GM12878 (cell line): ENCODE results near the gene TIGD7. TPM values are rescaled to one million over a fixed set of nuclear protein-coding genes. Genes with fewer than 3 reads are reported as not detected.

ENCODE experiments used
- ATAC-seq: fragments of 200-7000 bp; cut with Tn5 transposase; 3 replicates; pipeline ENCODE4 v1.9.1; 2020; ENCODE audit warnings: mild to moderate bottlenecking, moderate library complexity
- BruUV-seq: library from RNA; stranded (reverse); fragments of 400-500 nt; replicated peaks from 2 replicates; lab custom pipeline; 2021; lab: Mats Ljungman, UMichigan
- CTCF ChIA-PET: fragments of 300-600 bp; sonication (Branson Sonifier 250); formaldehyde crosslinking; extraction: SDS; loops from one replicate; lab custom pipeline; 2021; ENCODE audit warnings: inconsistent platforms; lab: Yijun Ruan, JAX
- POLR2A ChIA-PET: fragments of 350-600 bp; formaldehyde crosslinking; extraction: SDS; loops from one replicate; lab custom pipeline; 2021; ENCODE audit warnings: inconsistent platforms; lab: Charles Lee
- RAD21 ChIA-PET: fragments of 300-600 bp; sonication (Branson Sonifier 250); formaldehyde crosslinking; loops from one replicate; lab custom pipeline; 2023; ENCODE audit warnings: antibody characterized with exemption; ENCODE audit not compliant: unreplicated experiment; lab: Charles Lee
- SMC1A ChIA-PET: fragments of 300-600 bp; sonication (Branson Sonifier 250); formaldehyde crosslinking; loops from one replicate; lab custom pipeline; 2023; ENCODE audit not compliant: unreplicated experiment, uncharacterized antibody; lab: Charles Lee
- DNase-seq: peaks from one replicate; pipeline ENCODE4 v3.0.0-alpha.2; 2011; ENCODE audit warnings: low read depth, low spot score
- FAIRE-seq: peaks from 3 replicates; lab custom pipeline; 2011; peaks lifted over from hg19 to GRCh38; lab: Jason Lieb, UNC
- H2AFZ ChIP-seq: 2 replicates; pipeline ENCODE4 v1.6.0; 2011; ENCODE audit warnings: low read depth, low read length, control low read depth; ENCODE audit not compliant: control insufficient read depth
- H3K27ac ChIP-seq: 2 replicates; pipeline ENCODE4 v1.5.1; 2011; ENCODE audit warnings: control low read depth; ENCODE audit not compliant: control insufficient read depth, insufficient read depth
- H3K27me3 ChIP-seq, 2 experiments: replicated peaks in 1 of 2; 2 replicates each; pipeline versions ENCODE4 v1.6.0 to v1.6.1; 2011; ENCODE audit warnings: low read length in 1 of 2; ENCODE audit not compliant: control insufficient read depth in 2 of 2, insufficient read depth in 2 of 2
- H3K36me3 ChIP-seq, 2 experiments: 2 replicates each; pipeline ENCODE4 v1.5.1; 2011; ENCODE audit warnings: low read length in 1 of 2; ENCODE audit not compliant: control insufficient read depth in 2 of 2, insufficient read depth in 2 of 2
- H3K4me1 ChIP-seq: 2 replicates; pipeline ENCODE4 v1.6.1; 2011; ENCODE audit warnings: mild to moderate bottlenecking, low read length, moderate library complexity, mixed read lengths; ENCODE audit not compliant: control insufficient read depth, insufficient read depth
- H3K4me2 ChIP-seq: 2 replicates; pipeline ENCODE4 v1.6.0; 2011; ENCODE audit warnings: control low read depth; ENCODE audit not compliant: control insufficient read depth, insufficient read depth
- H3K4me3 ChIP-seq: fragments of 200-600 bp; sonication (generic); 2 replicates; pipeline ENCODE4 v1.5.1; 2016
- H3K79me2 ChIP-seq: 2 replicates; pipeline ENCODE4 v1.6.0; 2011; ENCODE audit warnings: low read length; ENCODE audit not compliant: control insufficient read depth, insufficient read depth
- H3K9ac ChIP-seq: 2 replicates; pipeline ENCODE4 v1.8.0; 2011; ENCODE audit warnings: low read length, control low read depth, mixed read lengths; ENCODE audit not compliant: control insufficient read depth, insufficient read depth
- H3K9me3 ChIP-seq: replicated peaks from 3 replicates; pipeline ENCODE4 v1.5.1; 2011; ENCODE audit warnings: mild to moderate bottlenecking, low read length; ENCODE audit not compliant: control insufficient read depth, insufficient read depth
- H4K20me1 ChIP-seq: 2 replicates; pipeline ENCODE4 v1.6.0; 2011; ENCODE audit not compliant: control insufficient read depth, insufficient read depth
- CBFB ChIP-seq: IDR thresholded peaks from 2 replicates; pipeline ENCODE4 v1.6.1; 2016; ENCODE audit warnings: antibody characterized with exemption, low read depth
- E4F1 ChIP-seq: fragments of 450-650 bp; IDR thresholded peaks from 2 replicates; pipeline ENCODE4 v1.6.1; 2018; ENCODE audit warnings: borderline replicate concordance, mild to moderate bottlenecking; ENCODE audit not compliant: partially characterized antibody
- IKZF1 ChIP-seq: fragments of 450-650 bp; conservative IDR thresholded peaks from 2 replicates; pipeline ENCODE4 v1.6.1; 2017; ENCODE audit warnings: antibody characterized with exemption, mild to moderate bottlenecking
- TBL1XR1 ChIP-seq: IDR thresholded peaks from 2 replicates; pipeline ENCODE4 v1.6.1; 2012; ENCODE audit warnings: low read depth, low read length, improper control_type of control experiment
- YBX1 ChIP-seq: fragments of 450-650 bp; IDR thresholded peaks from 2 replicates; pipeline ENCODE4 v1.6.1; 2016; ENCODE audit warnings: antibody characterized with exemption
- ZNF384 ChIP-seq: IDR thresholded peaks from 2 replicates; pipeline ENCODE4 v1.6.1; 2012; ENCODE audit warnings: low read depth, mild to moderate bottlenecking, low read length, improper control_type of control experiment, borderline replicate concordance
- WGBS: methylation state at CpG from one replicate; pipeline ENCODE4 v1.1.6; 2016; ENCODE audit warnings: low lambda C conversion rate; ENCODE audit not compliant: insufficient replicate concordance, insufficient coverage; ENCODE audit errors: missing lambda C conversion rate; 5-methylcytosine and 5-hydroxymethylcytosine counted together
- in situ Hi-C: fragments of 300-500 bp; cut with MboI; formaldehyde crosslinking; loops from 9 replicates; pipeline ENCODE4 v1.14.3; 2018; ENCODE audit warnings: mixed read lengths
- intact Hi-C: fragments of 100-400 bp; cut with micrococcal nuclease; formaldehyde crosslinking; loops from one replicate; pipeline ENCODE4 v1.14.2; 2022; ENCODE audit not compliant: unreplicated experiment
- polyA plus RNA-seq, 11 experiments: library from polyadenylated mRNA; depleted of rRNA in 4 of 11; unstranded in 6 of 11; stranded (reverse) in 5 of 11; fragments of >200 nt; fragmentation: Nextera tagmentation in 4 of 11; fragmentation: Illumina TruSeq in 1 of 11; extraction: Ambion mirVana in 4 of 11; extraction: Trizol in 1 of 11; gene quantifications; 1 replicate in 1 of 11; 2 replicates in 10 of 11; pipeline versions ENCODE4 v1.2.1 to v1.2.3, GENCODE V29; 2011 to 2016; ENCODE audit warnings: inconsistent platforms in 2 of 11, missing spikeins in 2 of 11, low read depth in 1 of 11
- total RNA-seq, 4 experiments: library from RNA; depleted of rRNA in 3 of 4; stranded (reverse); fragments of >200 nt in 3 of 4; fragmentation: Illumina TruSeq in 1 of 4; extraction: Trizol in 1 of 4; gene quantifications; 2 replicates each; pipeline versions ENCODE4 v1.2.1 to v1.2.3, GENCODE V29; 2013 to 2021

The TIGD7 gene
- total and polyA plus RNA-seq, 10 of the 15 experiments (the other 5 are each of a cell fraction or from before 2014, with no cell fraction given) = 0.37 to 3.8 (median 3.0) TPM

- TF ChIP-seq IKZF1 (0 out of 2 replicates have a peak, but pooled peaks have one; percentile 18), ZNF384 (no peak)
These were observed 22.3 kb upstream of the TIGD7 start (continued) for GRCh38 chr16:3327514-3327913.

GRCh38 chr16:3321816-3322215, 16.6 kb upstream of the TIGD7 start:
- ChIA-PET POLR2A (no interaction called here), SMC1A (no interaction called here)
- peaks cover 0 to 1% of the 10 kb centered on the region in 2 experiments; a peak in 2 of 4 replicates for H3K36me3 ChIP-seq
- ATAC-seq = no peak
- no peak overlapping the region for H3K4me2 ChIP-seq
- TF ChIP-seq CBFB (no peak), TBL1XR1 (no peak), E4F1 (no peak), YBX1 (no peak)
- TF ChIP-seq, all 136 proteins: peak for 0
- ChIA-PET RAD21 (no interaction called here), CTCF (no interaction called here)
- FAIRE-seq = no peak
- intact Hi-C loops (no loop called here), in situ Hi-C loops (no loop called here)
- H3K79me2 ChIP-seq = no peaks in the 10 kb centered on the region
- H2AFZ ChIP-seq = no peak overlapping the region
- H3K4me3 ChIP-seq = no peak overlapping the region
- H3K9ac ChIP-seq = no peak overlapping the region
- BruUV-seq = no TSS peak
- H4K20me1 ChIP-seq = no peaks in the 10 kb centered on the region
- H3K27ac ChIP-seq = no peak overlapping the region
- DNase-seq = no peak
- H3K4me1 ChIP-seq = no peaks in the 10 kb centered on the region
- 48% methylated on average over 2 of the region's 2 CpGs for WGBS
- peaks cover 27% of the 10 kb centered on the region for H3K9me3 ChIP-seq
- no peaks in the 10 kb centered on the region for H3K27me3 ChIP-seq
